Lower leg skin (tissue), 4 donors: ENCODE results near the gene BOLA2B. TPM values are rescaled to one million over a fixed set of nuclear protein-coding genes. Genes with fewer than 3 reads are reported as not detected.

Source experiments
- DNase-seq, 2 donors: peaks; one replicate each; pipeline ENCODE4 v3.0.0-alpha.2; 2019; ENCODE audit warnings: low spot score in 2 of 2
- H3K4me3 ChIP-seq: fragments of 200-600 bp; sonication (generic); 2 replicates; pipeline ENCODE4 v1.5.1; 2017; ENCODE audit warnings: mild to moderate bottlenecking, low read depth; ENCODE audit not compliant: poor library complexity, severe bottlenecking
- POLR2A ChIP-seq, 2 donors: fragments of 450-650 bp; IDR thresholded peaks; one replicate each; pipeline ENCODE4 v1.6.1; 2016 to 2017; ENCODE audit warnings: antibody characterized with exemption in 2 of 2, mild to moderate bottlenecking in 1 of 2, moderate library complexity in 1 of 2
- WGBS, 2 donors: methylation state at CpG; one replicate each; pipeline ENCODE4 v1.1.5; 2018; 5-methylcytosine and 5-hydroxymethylcytosine counted together
- intact Hi-C: fragments of 100-400 bp; cut with DNase I; formaldehyde crosslinking; loops from one replicate; pipeline ENCODE4 v1.15.0; 2023; ENCODE audit warnings: low total_unique reads
- total RNA-seq, 4 donors: library from RNA; depleted of rRNA; stranded (reverse); fragments of >200 nt; gene quantifications; one replicate each; pipeline ENCODE4 v1.1.0, GENCODE V29; 2016
- TF ChIP-seq, protein P1 (sequence below), 3 donors: fragments of 450-650 bp; IDR thresholded peaks; one replicate each; pipeline ENCODE4 v1.5.1; 2016; ENCODE audit warnings: antibody characterized with exemption in 3 of 3, mild to moderate bottlenecking in 3 of 3, moderate library complexity in 2 of 3

Gene BOLA2B
- total RNA-seq, 4 donors from 2014 or later, result 87.6 to 199 (median 147) TPM

GRCh38 chr16:30147843-30148510 lies 45.5 kb downstream of the BOLA2B start:
- H3K4me3 ChIP-seq, result no peak overlapping the region
- intact Hi-C loops, result no loop called here
- no peak for DNase-seq
- no peak for TF ChIP-seq POLR2A (IDR thresholded peaks at IDR 0.05)
- WGBS, 2 donors, result 75 to 81% methylated on average over 3 of the region's 3 CpGs

- 53 to 62% methylated on average over 1 of the region's 1 CpG for WGBS, 2 donors
- DNase-seq, result no peak
Observed at GRCh38 chr16:30145657-30146056, 47.8 kb downstream of the BOLA2B start.

DNA sequence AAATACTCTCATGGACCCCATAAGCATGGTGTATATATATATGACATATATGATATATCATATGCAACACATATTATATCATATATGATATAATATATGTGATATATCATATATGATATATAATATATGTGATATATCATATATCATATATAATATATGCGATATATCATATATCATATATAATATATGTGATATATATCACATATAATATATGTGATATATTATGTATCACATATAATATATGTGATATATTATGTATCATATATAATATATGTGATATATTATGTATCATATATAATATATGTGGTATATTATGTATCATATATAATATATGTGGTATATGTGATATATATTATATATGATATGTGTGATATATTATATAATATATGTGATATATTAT lies 48.5 kb downstream of the BOLA2B start:
- intact Hi-C loops, result no loop called here
- 32 to 95% methylated on average over 1 of the region's 1 CpG for WGBS, 2 donors
- no peak for DNase-seq
- TF ChIP-seq, protein P1, sequence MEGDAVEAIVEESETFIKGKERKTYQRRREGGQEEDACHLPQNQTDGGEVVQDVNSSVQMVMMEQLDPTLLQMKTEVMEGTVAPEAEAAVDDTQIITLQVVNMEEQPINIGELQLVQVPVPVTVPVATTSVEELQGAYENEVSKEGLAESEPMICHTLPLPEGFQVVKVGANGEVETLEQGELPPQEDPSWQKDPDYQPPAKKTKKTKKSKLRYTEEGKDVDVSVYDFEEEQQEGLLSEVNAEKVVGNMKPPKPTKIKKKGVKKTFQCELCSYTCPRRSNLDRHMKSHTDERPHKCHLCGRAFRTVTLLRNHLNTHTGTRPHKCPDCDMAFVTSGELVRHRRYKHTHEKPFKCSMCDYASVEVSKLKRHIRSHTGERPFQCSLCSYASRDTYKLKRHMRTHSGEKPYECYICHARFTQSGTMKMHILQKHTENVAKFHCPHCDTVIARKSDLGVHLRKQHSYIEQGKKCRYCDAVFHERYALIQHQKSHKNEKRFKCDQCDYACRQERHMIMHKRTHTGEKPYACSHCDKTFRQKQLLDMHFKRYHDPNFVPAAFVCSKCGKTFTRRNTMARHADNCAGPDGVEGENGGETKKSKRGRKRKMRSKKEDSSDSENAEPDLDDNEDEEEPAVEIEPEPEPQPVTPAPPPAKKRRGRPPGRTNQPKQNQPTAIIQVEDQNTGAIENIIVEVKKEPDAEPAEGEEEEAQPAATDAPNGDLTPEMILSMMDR (IDR thresholded peaks at IDR 0.05), result no peak
- TF ChIP-seq POLR2A (IDR thresholded peaks at IDR 0.05), result no peak
- no peak overlapping the region for H3K4me3 ChIP-seq

More at GRCh38 chr16:30145657-30146056, 47.8 kb downstream of the BOLA2B start:
- intact Hi-C loops, result no loop called here
- no peak for TF ChIP-seq POLR2A (IDR thresholded peaks at IDR 0.05)
- TF ChIP-seq, protein P1 (IDR thresholded peaks at IDR 0.05), result no peak
- H3K4me3 ChIP-seq, result no peak overlapping the region

DNA sequence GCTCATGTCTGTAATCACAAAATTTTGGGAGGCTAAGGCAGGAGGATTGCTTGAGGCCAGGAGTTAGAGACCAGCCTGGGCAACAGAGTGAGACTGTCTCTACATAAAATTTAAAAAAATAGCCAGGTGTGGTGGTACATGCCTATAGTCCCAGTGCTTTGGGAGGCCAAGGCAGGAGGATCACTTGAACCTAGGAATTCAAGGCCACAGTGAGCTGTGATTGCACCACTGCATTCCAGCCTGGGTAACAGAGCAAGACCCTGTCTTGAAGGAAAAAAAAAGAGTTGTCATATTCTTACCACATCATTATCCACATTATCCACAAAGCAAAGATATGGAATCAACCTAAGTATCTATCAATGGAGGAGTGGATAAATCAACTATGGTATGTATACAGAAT lies 49.4 kb downstream of the BOLA2B start:
- intact Hi-C loops, result no loop called here
- DNase-seq, result no peak
- H3K4me3 ChIP-seq, result no peak overlapping the region
- no peak for TF ChIP-seq POLR2A (IDR thresholded peaks at IDR 0.05)
- TF ChIP-seq, protein P1 (IDR thresholded peaks at IDR 0.05), result no peak

DNA sequence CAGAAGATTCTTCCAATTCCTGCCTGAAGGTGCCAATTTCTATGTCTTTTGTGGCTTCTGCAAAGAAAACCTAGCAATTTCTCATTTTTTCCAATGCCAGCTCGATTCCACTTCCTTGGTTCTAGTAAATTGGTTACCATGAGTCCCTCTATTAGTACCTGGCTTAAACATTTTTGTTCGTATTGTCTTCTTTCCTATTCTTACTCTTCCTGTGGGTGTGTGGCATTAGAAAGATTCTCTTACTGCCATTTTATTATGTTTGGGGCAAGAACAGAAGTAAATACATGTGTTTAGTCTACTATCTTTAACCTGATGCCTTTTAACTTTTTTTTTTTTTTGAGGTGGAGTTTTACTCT lies 50.1 kb downstream of the BOLA2B start:
- WGBS, 2 donors, result 36 to 66% methylated on average over 2 of the region's 2 CpGs
- intact Hi-C loops, result no loop called here
- no peak overlapping the region for H3K4me3 ChIP-seq
- no peak for DNase-seq
- no peak for TF ChIP-seq POLR2A (IDR thresholded peaks at IDR 0.05)
- TF ChIP-seq, protein P1 (IDR thresholded peaks at IDR 0.05), result no peak

Other genes with a start within 250 kb of the BOLA2B start
- gene TMEM219, start 231.6 kb downstream of the BOLA2B start, total RNA-seq, result 100 to 1,000 TPM; 118 to 143 (median 130) TPM
- 10 to 100 TPM; 35.5 to 47.9 (median 38.1) TPM for gene TAOK2, start 219.8 kb downstream of the BOLA2B start, total RNA-seq
- 10 to 100 TPM; 13.7 to 28.9 (median 21.5) TPM for gene HIRIP3, start 198.0 kb downstream of the BOLA2B start, total RNA-seq
- 100 to 1,000 TPM in 1 of 4 donors, 10 to 100 TPM in 3; 40.9 to 157 (median 61.8) TPM for gene INO80E, start 197.4 kb downstream of the BOLA2B start, total RNA-seq
- 1 to 10 TPM in 1 of 4 donors, under 1 TPM in 2, not detected in 1; 0.21 to 2.6 (median 0.69) TPM for gene DOC2A, start 182.6 kb downstream of the BOLA2B start, total RNA-seq
- gene C16orf92, start 170.5 kb downstream of the BOLA2B start, total RNA-seq, result not detected
- not detected for gene TLCD3B, start 162.4 kb downstream of the BOLA2B start, total RNA-seq
- 100 to 1,000 TPM; 836 to 988 (median 910) TPM for gene ALDOA, start 127.9 kb downstream of the BOLA2B start, total RNA-seq
- gene PPP4C, start 117.7 kb downstream of the BOLA2B start, total RNA-seq, result 10 to 100 TPM; 53.3 to 75.4 (median 67.4) TPM
- 1 to 10 TPM; 2.6 to 7.2 (median 3.8) TPM for gene TBX6, start 101.7 kb downstream of the BOLA2B start, total RNA-seq
- gene YPEL3, start 97.5 kb downstream of the BOLA2B start, total RNA-seq, result 100 to 1,000 TPM; 185 to 351 (median 229) TPM
- gene GDPD3, start 80.1 kb downstream of the BOLA2B start, total RNA-seq, result 10 to 100 TPM in 3 of 4 donors, 1 to 10 TPM in 1; 7.4 to 15.2 (median 11.6) TPM
- 10 to 100 TPM; 39.6 to 62.3 (median 49.6) TPM for gene MAPK3, start 70.4 kb downstream of the BOLA2B start, total RNA-seq
- gene CORO1A, start 10.1 kb downstream of the BOLA2B start, total RNA-seq, result 10 to 100 TPM; 16.7 to 44.4 (median 27.0) TPM
- 10 to 100 TPM; 22.1 to 68.1 (median 45.3) TPM for gene SLX1A, start 209 bp upstream of the BOLA2B start, total RNA-seq
- gene SULT1A3, start 5.6 kb upstream of the BOLA2B start, total RNA-seq, result 10 to 100 TPM in 2 of 4 donors, 1 to 10 TPM in 2; 2.0 to 19.3 (median 11.3) TPM
- gene NPIPB13, start 54.8 kb upstream of the BOLA2B start, total RNA-seq, result 1 to 10 TPM; 1.4 to 2.4 (median 1.7) TPM
- gene CD2BP2, start 161.6 kb upstream of the BOLA2B start, total RNA-seq, result 10 to 100 TPM; 33.6 to 43.2 (median 38.5) TPM
- 10 to 100 TPM; 33.2 to 51.8 (median 41.9) TPM for gene TBC1D10B, start 176.8 kb upstream of the BOLA2B start, total RNA-seq
- 1 to 10 TPM in 1 of 4 donors, under 1 TPM in 1, not detected in 2; 0.79 to 2.1 TPM for gene MYL11, start 181.1 kb upstream of the BOLA2B start, total RNA-seq
- gene SEPTIN1, start 188.9 kb upstream of the BOLA2B start, total RNA-seq, result 1 to 10 TPM in 1 of 4 donors, under 1 TPM in 2, not detected in 1; 0.39 to 1.2 (median 0.91) TPM
- 10 to 100 TPM in 3 of 4 donors, 1 to 10 TPM in 1; 8.3 to 15.6 (median 10.5) TPM for gene ZNF48, start 201.8 kb upstream of the BOLA2B start, total RNA-seq
- 10 to 100 TPM in 3 of 4 donors, 1 to 10 TPM in 1; 5.9 to 12.8 (median 11.0) TPM for gene ZNF771, start 213.9 kb upstream of the BOLA2B start, total RNA-seq
- 10 to 100 TPM; 14.7 to 18.8 (median 17.9) TPM for gene DCTPP1, start 236.4 kb upstream of the BOLA2B start, total RNA-seq